GM19468 (cell line): Measurements from ENCODE around the gene PKMYT1.

Experiments
- ATAC-seq: cut with Tn5 transposase; IDR thresholded peaks from one replicate; pipeline ENCODE4 v1.9.1; 2021; ENCODE audit warnings: mild to moderate bottlenecking, moderate library complexity, moderate number of reproducible peaks; ENCODE audit not compliant: unreplicated experiment; ENCODE audit errors: extremely low read depth

Gene PKMYT1

GRCh38 chr16:2980227-2981176 lies at the start of gene PKMYT1:
PKMYT1 (minus strand) TSS chr16:2980446; CDS start chr16:2979657, 789 bp downstream.
- ATAC-seq, result peak; percentile 72

GRCh38 chr16:3029491-3030221 lies 49.4 kb upstream of the PKMYT1 start:
- ATAC-seq, result no peak

GRCh38 chr16:3028716-3029319 lies 48.6 kb upstream of the PKMYT1 start:
- ATAC-seq, result no peak

- ATAC-seq, result no peak
These were observed 47.9 kb upstream of the PKMYT1 start for GRCh38 chr16:3027983-3028715.

GRCh38 chr16:3027489-3027795 lies 47.2 kb upstream of the PKMYT1 start:
- ATAC-seq, result no peak

GRCh38 chr16:3026609-3027488 lies 46.6 kb upstream of the PKMYT1 start:
- no peak for ATAC-seq

- ATAC-seq, result no peak
These were observed 45.7 kb upstream of the PKMYT1 start for GRCh38 chr16:3026003-3026378.

- ATAC-seq, result no peak
These were observed 45.1 kb upstream of the PKMYT1 start for GRCh38 chr16:3025032-3026002.

- ATAC-seq, result peak; percentile 77
These were observed 43.6 kb upstream of the PKMYT1 start, which contains the start of the genes HCFC1R1 and THOC6 for GRCh38 chr16:3023669-3024478. HCFC1R1 (minus strand) TSS chr16:3023942; CDS start chr16:3023941, 1 bp downstream. THOC6 (plus strand) TSS chr16:3024035; CDS start chr16:3024327, 292 bp downstream.

- no peak for ATAC-seq
These were observed 43.1 kb upstream of the PKMYT1 start for GRCh38 chr16:3023415-3023668.

GRCh38 chr16:3022684-3023414 lies 42.6 kb upstream of the PKMYT1 start:
- ATAC-seq, result no peak

- no peak for ATAC-seq
These were observed 42.0 kb upstream of the PKMYT1 start for GRCh38 chr16:3022208-3022683.

- no peak for ATAC-seq
These were observed 41.4 kb upstream of the PKMYT1 start for GRCh38 chr16:3021449-3022207.

- no peak for ATAC-seq
These were observed 40.6 kb upstream of the PKMYT1 start for GRCh38 chr16:3020604-3021448.

GRCh38 chr16:3020247-3020603 lies 40.0 kb upstream of the PKMYT1 start, which contains the start of gene TNFRSF12A:
TNFRSF12A (plus strand) TSS chr16:3020368; CDS start chr16:3020398, 30 bp downstream.
- no peak for ATAC-seq
